WTC11 (cell line): Measurements from ENCODE around the gene PPP2R5A. TPM values are rescaled to one million over a fixed set of nuclear protein-coding genes. Genes with fewer than 3 reads are reported as not detected.

ENCODE experiments used
- ATAC-seq: fragments of 200-7000 bp; cut with Tn5 transposase; 2 replicates; pipeline ENCODE4 v1.10.0; 2021; ENCODE audit warnings: mild to moderate bottlenecking, moderate library complexity
- CTCF ChIA-PET: fragments of 300-600 bp; sonication (Branson Sonifier 250); formaldehyde crosslinking; loops from one replicate; lab custom pipeline; 2021; ENCODE audit warnings: antibody characterized with exemption; lab: Charles Lee
- POLR2A ChIA-PET: fragments of 350-600 bp; sonication (Branson Sonifier 250); formaldehyde crosslinking; loops from one replicate; lab custom pipeline; 2021; ENCODE audit warnings: antibody characterized with exemption; lab: Charles Lee
- DNase-seq: peaks from one replicate; pipeline ENCODE4 v3.0.0; 2021; ENCODE audit warnings: low spot score
- H3K27ac Mint-ChIP-seq: 2 replicates; pipeline ENCODE4 v1.8.0; 2021; ENCODE audit warnings: mixed read lengths
- H3K27me3 Mint-ChIP-seq: 2 replicates; pipeline ENCODE4 v1.8.0; 2021; ENCODE audit warnings: low read depth, mild to moderate bottlenecking, moderate library complexity, mixed read lengths
- H3K36me3 Mint-ChIP-seq: 2 replicates; pipeline ENCODE4 v1.8.0; 2021; ENCODE audit warnings: mixed read lengths
- H3K4me1 Mint-ChIP-seq: 2 replicates; pipeline ENCODE4 v1.8.0; 2022; ENCODE audit warnings: mixed read lengths
- H3K4me3 Mint-ChIP-seq: 2 replicates; pipeline ENCODE4 v1.8.0; 2021; ENCODE audit warnings: mild to moderate bottlenecking, moderate library complexity, mixed read lengths
- H3K9me3 Mint-ChIP-seq: 2 replicates; pipeline ENCODE4 v1.8.0; 2021; ENCODE audit warnings: mixed read lengths
- ATF6 ChIP-seq: sonication (generic); formaldehyde crosslinking; IDR thresholded peaks from 2 replicates; pipeline ENCODE4 v1.8.1; 2023; ENCODE audit warnings: mild to moderate bottlenecking, missing genetic modification reagents
- CDX4 ChIP-seq: fragments of 250-450 bp; sonication (Bioruptor Pico); IDR thresholded peaks from 2 replicates; pipeline ENCODE4 v1.9.0; 2021; ENCODE audit warnings: moderate library complexity, mild to moderate bottlenecking, inconsistent platforms, borderline replicate concordance
- GRHL2 ChIP-seq: fragments of 250-450 bp; sonication (Bioruptor Pico); IDR thresholded peaks from 2 replicates; pipeline ENCODE4 v1.8.0; 2022; ENCODE audit warnings: mild to moderate bottlenecking, moderate library complexity; ENCODE audit not compliant: insufficient replicate concordance, severe bottlenecking
- IRF1 ChIP-seq: sonication (generic); formaldehyde crosslinking; IDR thresholded peaks from 2 replicates; pipeline ENCODE4 v1.8.0; 2023; ENCODE audit warnings: missing genetic modification reagents
- IRF2 ChIP-seq: sonication (generic); formaldehyde crosslinking; IDR thresholded peaks from 2 replicates; pipeline ENCODE4 v1.8.0; 2022; ENCODE audit warnings: low read depth, missing genetic modification reagents, borderline replicate concordance
- KAT7 ChIP-seq: sonication (generic); formaldehyde crosslinking; IDR thresholded peaks from 2 replicates; pipeline ENCODE4 v1.8.1; 2023; ENCODE audit warnings: missing genetic modification reagents, mild to moderate bottlenecking, borderline replicate concordance
- MLX ChIP-seq: sonication (generic); formaldehyde crosslinking; IDR thresholded peaks from 2 replicates; pipeline ENCODE4 v1.8.1; 2023; ENCODE audit warnings: mild to moderate bottlenecking, missing genetic modification reagents, moderate library complexity
- MYBL2 ChIP-seq: sonication (generic); formaldehyde crosslinking; IDR thresholded peaks from 2 replicates; pipeline ENCODE4 v1.8.1; 2023; ENCODE audit warnings: mild to moderate bottlenecking, moderate library complexity, missing genetic modification reagents
- NR2C2 ChIP-seq: sonication (generic); formaldehyde crosslinking; IDR thresholded peaks from 2 replicates; pipeline ENCODE4 v1.8.0; 2022; ENCODE audit warnings: mild to moderate bottlenecking, missing genetic modification reagents
- SMAD3 ChIP-seq: sonication (generic); formaldehyde crosslinking; IDR thresholded peaks from 2 replicates; pipeline ENCODE4 v1.8.0; 2022; ENCODE audit warnings: missing genetic modification reagents, mild to moderate bottlenecking, borderline replicate concordance
- TEAD1 ChIP-seq: sonication (generic); formaldehyde crosslinking; IDR thresholded peaks from 2 replicates; pipeline ENCODE4 v1.8.0; 2022; ENCODE audit warnings: mild to moderate bottlenecking, missing genetic modification reagents
- ZNF121 ChIP-seq: sonication (generic); formaldehyde crosslinking; IDR thresholded peaks from 2 replicates; pipeline ENCODE4 v1.8.0; 2023; ENCODE audit warnings: missing genetic modification reagents
- ZNF232 ChIP-seq: sonication (generic); formaldehyde crosslinking; IDR thresholded peaks from 2 replicates; pipeline ENCODE4 v1.8.0; 2022; ENCODE audit warnings: mild to moderate bottlenecking, missing genetic modification reagents
- ZNF263 ChIP-seq: sonication (generic); formaldehyde crosslinking; IDR thresholded peaks from 2 replicates; pipeline ENCODE4 v1.8.1; 2022; ENCODE audit warnings: low read depth, mild to moderate bottlenecking, moderate library complexity, missing genetic modification reagents
- total RNA-seq: library from RNA; stranded (reverse); gene quantifications from 3 replicates; pipeline ENCODE4 v1.2.3, GENCODE V29; 2021

PPP2R5A gene
- total RNA-seq, 1 experiment from 2014 or later = 35.9 TPM

- no peak for DNase-seq
- CTCF ChIA-PET = interaction anchor here (1.0 to 1.5 kb wide), 7 partner anchors 20 to 255 kb away, joined by 3 to 5 read pairs (median 4); partner anchors contain the start of genes DTL and INTS7
- ATAC-seq = no peak
- H3K4me3 Mint-ChIP-seq = no peak overlapping the region
- no peaks in the 10 kb centered on the region for H3K27me3 Mint-ChIP-seq
- peaks cover 71% of the 10 kb centered on the region for H3K4me1 Mint-ChIP-seq
- H3K36me3 Mint-ChIP-seq = no peaks in the 10 kb centered on the region
- H3K27ac Mint-ChIP-seq = peak overlapping the region; percentile 89
- POLR2A ChIA-PET = interaction anchor here (1.2 kb wide), 1 partner anchor 165 kb away, joined by 5 read pairs; no protein-coding TSS in a partner anchor
- no peaks in the 10 kb centered on the region for H3K9me3 Mint-ChIP-seq
- TF ChIP-seq GRHL2 (CRISPR knock-in tag) (no peak), ATF6 (CRISPR knock-in tag) (no peak), ZNF263 (CRISPR knock-in tag) (no peak), TEAD1 (CRISPR knock-in tag) (no peak), MYBL2 (CRISPR knock-in tag) (no peak), SMAD3 (CRISPR knock-in tag) (no peak), CDX4 (CRISPR knock-in tag) (no peak), ZNF232 (CRISPR knock-in tag) (no peak)
Observed at GRCh38 chr1:212290608-212291007, 5.4 kb downstream of the PPP2R5A start.

GRCh38 chr1:212291505-212292134 lies 6.4 kb downstream of the PPP2R5A start:
- H3K27ac Mint-ChIP-seq = peak overlapping the region; percentile 83
- DNase-seq = no peak
- no peaks in the 10 kb centered on the region for H3K27me3 Mint-ChIP-seq
- peaks cover 75% of the 10 kb centered on the region for H3K4me1 Mint-ChIP-seq
- peak; percentile 91 for ATAC-seq
- no peaks in the 10 kb centered on the region for H3K9me3 Mint-ChIP-seq
- ChIA-PET POLR2A (interaction anchor here (1.0 to 1.2 kb wide), 2 partner anchors 164 to 256 kb away, joined by 4 to 5 read pairs; partner anchors contain the start of genes DTL and INTS7), CTCF (interaction anchor here (0.6 to 1.5 kb wide), 12 partner anchors 19 to 256 kb away, joined by 3 to 9 read pairs (median 4); partner anchors contain the start of genes DTL and INTS7)
- no peaks in the 10 kb centered on the region for H3K36me3 Mint-ChIP-seq
- no peak overlapping the region for H3K4me3 Mint-ChIP-seq
- TF ChIP-seq MLX (CRISPR knock-in tag) = no peak

- peak overlapping the region; percentile 83 for H3K27ac Mint-ChIP-seq
- no peaks in the 10 kb centered on the region for H3K36me3 Mint-ChIP-seq
- no peaks in the 10 kb centered on the region for H3K9me3 Mint-ChIP-seq
- DNase-seq (no peak), ATAC-seq (no peak)
- H3K4me3 Mint-ChIP-seq = no peak overlapping the region
- CTCF ChIA-PET = interaction anchor here (1.5 kb wide), 1 partner anchor 166 kb away, joined by 4 read pairs; no protein-coding TSS in a partner anchor
- no peaks in the 10 kb centered on the region for H3K27me3 Mint-ChIP-seq
- TF ChIP-seq KAT7 (CRISPR knock-in tag) (no peak), NR2C2 (no peak), ZNF121 (CRISPR knock-in tag) (no peak), ATF6 (CRISPR knock-in tag) (no peak), IRF2 (CRISPR knock-in tag) (no peak), IRF1 (CRISPR knock-in tag) (no peak)
- TF ChIP-seq, all 79 proteins: peak for 0
- peaks cover 70% of the 10 kb centered on the region for H3K4me1 Mint-ChIP-seq
- POLR2A ChIA-PET = no interaction called here
Observed at GRCh38 chr1:212292250-212293105, 7.3 kb downstream of the PPP2R5A start.
